HFFc6 (cell line): ENCODE measurements around the gene ESF1. TPM values are rescaled to one million over a fixed set of nuclear protein-coding genes. Genes with fewer than 3 reads are reported as not detected.

Experiments
- DNase-seq: peaks from one replicate; pipeline ENCODE4 v3.0.0-alpha.2; 2018
- H3K27ac Mint-ChIP-seq: 2 replicates; pipeline ENCODE4 v1.8.0; 2020; ENCODE audit warnings: mild to moderate bottlenecking, mixed read lengths
- H3K27me3 Mint-ChIP-seq: 2 replicates; pipeline ENCODE4 v1.8.0; 2021; ENCODE audit warnings: mild to moderate bottlenecking, moderate library complexity, mixed read lengths; ENCODE audit not compliant: insufficient read depth
- H3K36me3 Mint-ChIP-seq: 2 replicates; pipeline ENCODE4 v1.8.0; 2021; ENCODE audit warnings: low read depth, mixed read lengths
- H3K4me1 Mint-ChIP-seq: 2 replicates; pipeline ENCODE4 v1.8.0; 2020; ENCODE audit warnings: low read depth, mixed read lengths
- H3K4me3 Mint-ChIP-seq: 2 replicates; pipeline ENCODE4 v1.8.0; 2020; ENCODE audit warnings: mild to moderate bottlenecking, moderate library complexity, mixed read lengths
- H3K9me3 Mint-ChIP-seq: 2 replicates; pipeline ENCODE4 v1.8.0; 2020; ENCODE audit warnings: mild to moderate bottlenecking, mixed read lengths
- CTCF ChIP-seq: fragments of 200-600 bp; sonication (generic); IDR thresholded peaks from 2 replicates; pipeline ENCODE4 v1.5.0; 2021; ENCODE audit warnings: antibody characterized with exemption, mild to moderate bottlenecking
- total RNA-seq, 6 experiments: library from RNA; stranded (reverse); fragmentation: NEBNext Ultra II Directional; extraction: Animal tissue kit (Norgen Biotek cat#: 25700); gene quantifications; 2 replicates in 1 of 6; 3 replicates in 5 of 6; pipeline ENCODE4 v1.2.3, GENCODE V29; 2021

ESF1 gene
- total RNA-seq, 6 experiments from 2014 or later, result 12.6 to 14.8 (median 14.2) TPM

GRCh38 chr20:13790708-13791107, 6.0 kb upstream of the ESF1 start:
- Mint-ChIP-seq H3K9me3 (no peaks in the 10 kb centered on the region), H3K36me3 (peaks cover 27% of the 10 kb centered on the region), H3K27ac (no peak overlapping the region), H3K4me3 (no peak overlapping the region), H3K27me3 (no peaks in the 10 kb centered on the region; the same call in 1 of the 2 replicates), H3K4me1 (peaks cover 17% of the 10 kb centered on the region)
- TF ChIP-seq CTCF, result no peak
- DNase-seq, result no peak

- no peaks in the 10 kb centered on the region; the same call in 1 of the 2 replicates for H3K27me3 Mint-ChIP-seq
- peaks cover 25% of the 10 kb centered on the region for H3K4me1 Mint-ChIP-seq
- H3K36me3 Mint-ChIP-seq, result peaks cover 32% of the 10 kb centered on the region
- H3K27ac Mint-ChIP-seq, result no peak overlapping the region
- H3K9me3 Mint-ChIP-seq, result no peaks in the 10 kb centered on the region
- peak; percentile 75 for TF ChIP-seq CTCF
- no peak overlapping the region for H3K4me3 Mint-ChIP-seq
- peak; percentile 65 for DNase-seq
Observed at GRCh38 chr20:13788167-13788834, 3.6 kb upstream of the ESF1 start.

- Mint-ChIP-seq H3K9me3 (no peaks in the 10 kb centered on the region), H3K4me1 (peaks cover 34% of the 10 kb centered on the region), H3K27ac (peak overlapping the region; percentile 96), H3K36me3 (peaks cover 42% of the 10 kb centered on the region), H3K4me3 (peak overlapping the region; percentile 96), H3K27me3 (no peaks in the 10 kb centered on the region; the same call in 1 of the 2 replicates)
- TF ChIP-seq CTCF, result no peak
- DNase-seq, result no peak
Observed at GRCh38 chr20:13786143-13786828, 1.6 kb upstream of the ESF1 start.

DNA sequence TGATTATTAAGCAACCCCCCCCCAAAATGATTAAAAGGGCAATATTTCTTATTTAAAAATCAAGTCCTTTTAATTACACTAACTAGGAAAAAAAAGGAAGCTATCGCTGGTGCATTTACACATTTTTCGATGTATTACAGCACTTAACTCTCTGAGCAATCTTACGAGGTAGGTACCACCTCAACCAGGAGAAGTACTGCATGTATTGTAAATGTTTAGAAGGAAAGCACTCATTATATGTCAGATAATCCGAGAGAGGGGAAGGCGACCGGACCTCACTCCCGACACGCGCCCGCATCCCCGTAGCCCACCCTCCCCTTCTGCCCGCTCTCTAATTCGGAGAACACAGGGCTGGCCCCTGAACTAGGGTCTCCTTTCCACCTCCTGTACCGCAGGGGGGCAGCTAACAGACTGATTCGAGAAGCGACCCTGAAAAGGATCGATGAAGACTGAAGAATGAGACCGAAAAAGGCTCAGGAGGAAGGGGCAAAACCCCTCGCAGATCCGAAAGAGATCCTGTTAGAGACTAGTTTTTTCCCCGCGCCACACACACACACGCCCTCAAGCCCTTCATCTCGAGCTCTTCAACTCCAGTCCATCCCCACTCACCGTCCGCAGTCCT, 337 bp downstream of the ESF1 start:
- H3K36me3 Mint-ChIP-seq, result peaks cover 38% of the 10 kb centered on the region
- DNase-seq, result no peak

DNA sequence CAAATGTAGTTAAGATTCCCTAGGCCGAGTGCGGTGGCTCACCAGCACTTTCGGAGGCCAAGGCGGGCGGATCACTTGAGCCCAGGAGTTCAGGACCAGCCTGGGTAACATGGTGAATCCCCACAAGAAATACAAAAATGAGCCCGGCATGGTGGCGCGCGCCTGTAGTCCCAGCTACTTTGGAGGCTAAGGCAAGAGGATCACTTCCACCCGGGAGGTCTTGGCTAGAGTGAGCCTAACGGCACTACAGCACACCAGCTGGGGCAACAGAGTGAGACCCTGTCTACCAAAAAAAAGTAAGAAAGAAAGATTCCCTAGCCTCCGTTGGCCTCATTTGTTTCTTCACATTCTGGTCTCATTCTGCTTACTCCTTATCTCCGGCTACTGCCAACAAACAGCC, 1.2 kb downstream of the ESF1 start:
- no peak for DNase-seq
- H3K4me1 Mint-ChIP-seq, result peaks cover 34% of the 10 kb centered on the region
- peaks cover 38% of the 10 kb centered on the region for H3K36me3 Mint-ChIP-seq
- H3K9me3 Mint-ChIP-seq, result no peaks in the 10 kb centered on the region
- H3K27ac Mint-ChIP-seq, result no peak overlapping the region
- peak overlapping the region; percentile 96 for H3K4me3 Mint-ChIP-seq
- no peaks in the 10 kb centered on the region for H3K27me3 Mint-ChIP-seq
- no peak for TF ChIP-seq CTCF

More for the DNA sequence above, 337 bp downstream of the ESF1 start:
- peaks cover 34% of the 10 kb centered on the region for H3K4me1 Mint-ChIP-seq
- H3K27ac Mint-ChIP-seq, result peak overlapping the region; percentile 96
- H3K27me3 Mint-ChIP-seq, result no peaks in the 10 kb centered on the region
- peak overlapping the region; percentile 96 for H3K4me3 Mint-ChIP-seq
- TF ChIP-seq CTCF, result no peak
- no peaks in the 10 kb centered on the region for H3K9me3 Mint-ChIP-seq
